SU-DHL-6 (cell line): ENCODE results near the gene NHS.

Experiments
- H2AFZ ChIP-seq: fragments of 200-600 bp; sonication (generic); 2 replicates; pipeline ENCODE4 v1.6.1; 2014; ENCODE audit warnings: low read depth, mild to moderate bottlenecking, moderate library complexity, mixed read lengths, antibody characterized with exemption, low read length; ENCODE audit not compliant: severe bottlenecking
- H3F3A ChIP-seq: fragments of 200-600 bp; shearing (Covaris generic); 2 replicates; pipeline ENCODE4 v1.6.0; 2016; ENCODE audit warnings: antibody characterized with exemption, mild to moderate bottlenecking; ENCODE audit not compliant: insufficient read depth
- H3K27ac ChIP-seq: fragments of 200-600 bp; sonication (generic); 2 replicates; pipeline ENCODE4 v1.5.1; 2016; ENCODE audit warnings: low read depth, mild to moderate bottlenecking, low read length, moderate library complexity, mixed read lengths
- H3K27me3 ChIP-seq: fragments of 200-600 bp; sonication (generic), shearing (Covaris generic); 2 replicates; pipeline ENCODE4 v1.6.0; 2014; ENCODE audit warnings: mild to moderate bottlenecking, low read length
- H3K36me3 ChIP-seq: fragments of 200-600 bp; sonication (generic); 2 replicates; pipeline ENCODE4 v1.6.1; 2014; ENCODE audit warnings: mild to moderate bottlenecking, low read length, mixed read lengths
- H3K4me2 ChIP-seq: fragments of 300-600, 200-600 bp; shearing (Covaris generic), sonication (generic); 2 replicates; pipeline ENCODE4 v1.6.0; 2014; ENCODE audit warnings: low read length, low read depth, mild to moderate bottlenecking; ENCODE audit not compliant: poor library complexity, severe bottlenecking
- H3K4me3 ChIP-seq: fragments of 200-600 bp; sonication (generic); 2 replicates; pipeline ENCODE4 v1.5.1; 2014; ENCODE audit warnings: antibody characterized with exemption, low read length, mild to moderate bottlenecking, mixed read lengths; ENCODE audit not compliant: insufficient read depth, poor library complexity, severe bottlenecking
- H3K79me2 ChIP-seq: fragments of 200-600 bp; sonication (generic); 2 replicates; pipeline ENCODE4 v1.6.1; 2014; ENCODE audit warnings: mild to moderate bottlenecking, low read length, moderate library complexity; ENCODE audit not compliant: insufficient read depth
- H3K9ac ChIP-seq: fragments of 200-600 bp; sonication (generic); 2 replicates; pipeline ENCODE4 v1.7.0; 2014; ENCODE audit warnings: mild to moderate bottlenecking, low read length
- H3K9me2 ChIP-seq: fragments of 200-600 bp; sonication (generic); replicated peaks from 2 replicates; pipeline ENCODE4 v1.6.1; 2014; ENCODE audit warnings: low read length; ENCODE audit not compliant: insufficient read depth
- H3K9me3 ChIP-seq: fragments of 200-600 bp; sonication (generic); 2 replicates; pipeline ENCODE4 v1.6.1; 2014; ENCODE audit warnings: low read length, mixed read lengths; ENCODE audit not compliant: insufficient read depth
- H4K20me1 ChIP-seq: fragments of 200-600 bp; sonication (generic); 2 replicates; pipeline ENCODE4 v1.6.1; 2014; ENCODE audit warnings: low read depth, mild to moderate bottlenecking, antibody characterized with exemption, low read length, moderate library complexity, mixed read lengths
- EZH2phosphoT487 ChIP-seq: fragments of 200-600 bp; sonication (generic), shearing (Covaris generic); conservative IDR thresholded peaks from 2 replicates; pipeline ENCODE4 v1.6.1; 2018; ENCODE audit warnings: mild to moderate bottlenecking, antibody characterized with exemption, low read length, moderate library complexity, mixed read lengths
- TF ChIP-seq, protein P1 (sequence below): fragments of 200-600 bp; sonication (generic); IDR thresholded peaks from one replicate; pipeline ENCODE4 v1.5.1; 2017; ENCODE audit warnings: antibody characterized with exemption, mild to moderate bottlenecking, low read length, moderate library complexity; ENCODE audit not compliant: insufficient read depth, poor library complexity, severe bottlenecking

Gene NHS

DNA sequence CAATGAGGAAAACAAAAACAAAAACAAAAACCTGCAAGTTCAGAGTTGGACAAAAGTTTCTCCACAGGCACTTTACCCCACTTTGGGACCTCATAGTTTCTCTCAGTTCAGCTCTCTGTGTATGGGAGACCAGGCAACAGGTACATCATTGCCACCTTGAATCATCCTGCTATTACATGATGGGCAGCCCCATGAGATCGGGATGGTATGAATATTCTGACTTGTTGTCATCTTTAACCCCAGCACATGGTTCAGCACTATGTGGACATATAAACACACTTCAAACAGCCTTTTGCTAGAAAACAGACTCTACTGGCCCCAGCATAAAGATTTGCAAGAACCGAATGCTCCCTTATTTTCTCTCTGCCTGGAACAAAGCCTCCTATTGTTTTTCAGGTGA, 185.4 kb downstream of the NHS start:
- Histone ChIP-seq H3K9me3 (no peaks in the 10 kb centered on the region), H3K4me2 (no peak overlapping the region), H3K27ac (no peak overlapping the region), H3K27me3 (no peaks in the 10 kb centered on the region), H3K4me3 (no peak overlapping the region), H2AFZ (no peak overlapping the region), H3K9me2 (no peaks in the 10 kb centered on the region), H3K9ac (no peak overlapping the region), H3K36me3 (no peaks in the 10 kb centered on the region), H3K79me2 (no peaks in the 10 kb centered on the region), H4K20me1 (no peaks in the 10 kb centered on the region), H3F3A (no peaks in the 10 kb centered on the region)
- TF ChIP-seq, protein P1, sequence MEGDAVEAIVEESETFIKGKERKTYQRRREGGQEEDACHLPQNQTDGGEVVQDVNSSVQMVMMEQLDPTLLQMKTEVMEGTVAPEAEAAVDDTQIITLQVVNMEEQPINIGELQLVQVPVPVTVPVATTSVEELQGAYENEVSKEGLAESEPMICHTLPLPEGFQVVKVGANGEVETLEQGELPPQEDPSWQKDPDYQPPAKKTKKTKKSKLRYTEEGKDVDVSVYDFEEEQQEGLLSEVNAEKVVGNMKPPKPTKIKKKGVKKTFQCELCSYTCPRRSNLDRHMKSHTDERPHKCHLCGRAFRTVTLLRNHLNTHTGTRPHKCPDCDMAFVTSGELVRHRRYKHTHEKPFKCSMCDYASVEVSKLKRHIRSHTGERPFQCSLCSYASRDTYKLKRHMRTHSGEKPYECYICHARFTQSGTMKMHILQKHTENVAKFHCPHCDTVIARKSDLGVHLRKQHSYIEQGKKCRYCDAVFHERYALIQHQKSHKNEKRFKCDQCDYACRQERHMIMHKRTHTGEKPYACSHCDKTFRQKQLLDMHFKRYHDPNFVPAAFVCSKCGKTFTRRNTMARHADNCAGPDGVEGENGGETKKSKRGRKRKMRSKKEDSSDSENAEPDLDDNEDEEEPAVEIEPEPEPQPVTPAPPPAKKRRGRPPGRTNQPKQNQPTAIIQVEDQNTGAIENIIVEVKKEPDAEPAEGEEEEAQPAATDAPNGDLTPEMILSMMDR, result no peak
- TF ChIP-seq EZH2phosphoT487, result no peak

- Histone ChIP-seq H3K36me3 (no peaks in the 10 kb centered on the region), H3K9me3 (no peaks in the 10 kb centered on the region), H3K4me2 (no peak overlapping the region), H3F3A (no peaks in the 10 kb centered on the region), H3K27ac (no peak overlapping the region), H2AFZ (no peak overlapping the region), H3K9me2 (no peaks in the 10 kb centered on the region), H3K9ac (no peak overlapping the region), H3K79me2 (no peaks in the 10 kb centered on the region), H3K27me3 (no peaks in the 10 kb centered on the region), H3K4me3 (no peak overlapping the region), H4K20me1 (no peaks in the 10 kb centered on the region)
- TF ChIP-seq, protein P1, result no peak
- no peak for TF ChIP-seq EZH2phosphoT487
These were observed 188.1 kb downstream of the NHS start for GRCh38 chrX:17563076-17563475.

GRCh38 chrX:17563515-17563914, 188.5 kb downstream of the NHS start:
- H3K9ac ChIP-seq, result no peak overlapping the region
- H3K9me3 ChIP-seq, result no peaks in the 10 kb centered on the region
- no peaks in the 10 kb centered on the region for H3K36me3 ChIP-seq
- no peak overlapping the region for H3K27ac ChIP-seq
- H3K4me3 ChIP-seq, result no peak overlapping the region
- no peaks in the 10 kb centered on the region for H3K79me2 ChIP-seq
- no peaks in the 10 kb centered on the region for H4K20me1 ChIP-seq
- no peaks in the 10 kb centered on the region for H3F3A ChIP-seq
- H2AFZ ChIP-seq, result no peak overlapping the region
- H3K9me2 ChIP-seq, result no peaks in the 10 kb centered on the region
- no peaks in the 10 kb centered on the region for H3K27me3 ChIP-seq
- no peak for TF ChIP-seq EZH2phosphoT487
- TF ChIP-seq, protein P1, result no peak
- no peak overlapping the region for H3K4me2 ChIP-seq
